K562 (cell line): ENCODE data around the gene CABP4. TPM values are rescaled to one million over a fixed set of nuclear protein-coding genes. Genes with fewer than 3 reads are reported as not detected.

ENCODE experiments used
- ATF7 ChIP-seq: fragments of 450-650 bp; IDR thresholded peaks from 2 replicates; pipeline ENCODE4 v1.7.1; 2014; ENCODE audit warnings: mild to moderate bottlenecking, moderate library complexity
- CBX3 ChIP-seq, 2 experiments: IDR thresholded peaks; 1 replicate in 1 of 2; 2 replicates in 1 of 2; pipeline ENCODE4 v1.6.1; 2012; ENCODE audit warnings: inconsistent platforms in 2 of 2, low read length in 2 of 2, borderline replicate concordance in 1 of 2, control low read depth in 1 of 2
- CEBPB ChIP-seq: fragments of 450-650 bp; IDR thresholded peaks from 2 replicates; pipeline ENCODE4 v1.6.1; 2016; ENCODE audit warnings: missing genetic modification characterization, missing compliant biosample characterization
- CHAMP1 ChIP-seq: fragments of 450-650 bp; IDR thresholded peaks from 2 replicates; pipeline ENCODE4 v1.6.1; 2016; ENCODE audit warnings: mild to moderate bottlenecking
- HCFC1 ChIP-seq: IDR thresholded peaks from 2 replicates; pipeline ENCODE4 v1.6.1; 2012; ENCODE audit warnings: low read depth, low read length, improper control_type of control experiment
- JUNB ChIP-seq: fragments of 450-650 bp; formaldehyde crosslinking; conservative IDR thresholded peaks from 2 replicates; pipeline ENCODE4 v1.4.0; 2020; ENCODE audit warnings: mild to moderate bottlenecking
- KAT7 ChIP-seq: sonication (generic); formaldehyde crosslinking; IDR thresholded peaks from 2 replicates; pipeline ENCODE4 v1.8.0; 2022; ENCODE audit warnings: missing genetic modification reagents, mild to moderate bottlenecking, borderline replicate concordance
- PTTG1 ChIP-seq: fragments of 450-650 bp; IDR thresholded peaks from 2 replicates; pipeline ENCODE4 v1.6.1; 2016; ENCODE audit warnings: low read depth, mild to moderate bottlenecking, missing genetic modification characterization, missing compliant biosample characterization
- RBM39 ChIP-seq: fragments of 200-400 bp; formaldehyde crosslinking; optimal IDR thresholded peaks from 2 replicates; pipeline ENCODE3; 2018; ENCODE audit warnings: low read depth, low read length
- SMARCA5 ChIP-seq: fragments of 450-650 bp; IDR thresholded peaks from 2 replicates; pipeline ENCODE4 v1.6.1; 2016
- SUPT5H ChIP-seq: fragments of 450-650 bp; IDR thresholded peaks from 2 replicates; pipeline ENCODE4 v1.6.1; 2016
- TCF7 ChIP-seq: sonication (generic); IDR thresholded peaks from 2 replicates; pipeline ENCODE4 v1.6.1; 2016; ENCODE audit warnings: antibody characterized with exemption, borderline replicate concordance
- THAP12 ChIP-seq: fragments of 250-450 bp; sonication (Bioruptor Pico); IDR thresholded peaks from 2 replicates; pipeline ENCODE4 v1.9.0; 2021; ENCODE audit warnings: mild to moderate bottlenecking, inconsistent platforms
- XRCC5 ChIP-seq: fragments of 200-400 bp; formaldehyde crosslinking; IDR thresholded peaks from 2 replicates; pipeline ENCODE4 v1.6.1; 2017; ENCODE audit warnings: low read depth, mild to moderate bottlenecking, low read length
- ZBTB2 ChIP-seq: fragments of 450-650 bp; IDR thresholded peaks from 2 replicates; pipeline ENCODE4 v1.6.1; 2016; ENCODE audit warnings: antibody characterized with exemption
- polyA plus RNA-seq, 8 experiments: library from polyadenylated mRNA; depleted of rRNA in 4 of 8; stranded (reverse) in 5 of 8; unstranded in 3 of 8; fragments of >200 nt; fragmentation: Nextera tagmentation in 2 of 8; fragmentation: Illumina TruSeq in 1 of 8; extraction: Ambion mirVana in 2 of 8; extraction: Trizol in 1 of 8; gene quantifications; 2 replicates each; pipeline versions ENCODE4 v1.2.1 to v1.2.3, GENCODE V29; 2011 to 2014; ENCODE audit warnings: inconsistent platforms in 1 of 8, missing spikeins in 1 of 8
- total RNA-seq, 7 experiments: library from RNA; depleted of rRNA in 6 of 7; stranded (reverse); fragments of >200 nt in 6 of 7; fragmentation: Illumina TruSeq in 2 of 7; extraction: Trizol in 2 of 7; gene quantifications; 2 replicates each; pipeline versions ENCODE4 v1.2.1 to v1.2.3, GENCODE V29; 2011 to 2021; ENCODE audit warnings: low replicate concordance in 1 of 7
- TF ChIP-seq, protein P1 (sequence below): fragments of 450-650 bp; IDR thresholded peaks from 2 replicates; pipeline ENCODE4 v1.7.1; 2018; ENCODE audit warnings: mild to moderate bottlenecking, low read depth; ENCODE audit not compliant: partially characterized antibody

CABP4 gene
- total and polyA plus RNA-seq, 9 of the 15 experiments (the other 6 are each of a cell fraction or from before 2014, with no cell fraction given): 0.11 TPM; not detected in 8

DNA sequence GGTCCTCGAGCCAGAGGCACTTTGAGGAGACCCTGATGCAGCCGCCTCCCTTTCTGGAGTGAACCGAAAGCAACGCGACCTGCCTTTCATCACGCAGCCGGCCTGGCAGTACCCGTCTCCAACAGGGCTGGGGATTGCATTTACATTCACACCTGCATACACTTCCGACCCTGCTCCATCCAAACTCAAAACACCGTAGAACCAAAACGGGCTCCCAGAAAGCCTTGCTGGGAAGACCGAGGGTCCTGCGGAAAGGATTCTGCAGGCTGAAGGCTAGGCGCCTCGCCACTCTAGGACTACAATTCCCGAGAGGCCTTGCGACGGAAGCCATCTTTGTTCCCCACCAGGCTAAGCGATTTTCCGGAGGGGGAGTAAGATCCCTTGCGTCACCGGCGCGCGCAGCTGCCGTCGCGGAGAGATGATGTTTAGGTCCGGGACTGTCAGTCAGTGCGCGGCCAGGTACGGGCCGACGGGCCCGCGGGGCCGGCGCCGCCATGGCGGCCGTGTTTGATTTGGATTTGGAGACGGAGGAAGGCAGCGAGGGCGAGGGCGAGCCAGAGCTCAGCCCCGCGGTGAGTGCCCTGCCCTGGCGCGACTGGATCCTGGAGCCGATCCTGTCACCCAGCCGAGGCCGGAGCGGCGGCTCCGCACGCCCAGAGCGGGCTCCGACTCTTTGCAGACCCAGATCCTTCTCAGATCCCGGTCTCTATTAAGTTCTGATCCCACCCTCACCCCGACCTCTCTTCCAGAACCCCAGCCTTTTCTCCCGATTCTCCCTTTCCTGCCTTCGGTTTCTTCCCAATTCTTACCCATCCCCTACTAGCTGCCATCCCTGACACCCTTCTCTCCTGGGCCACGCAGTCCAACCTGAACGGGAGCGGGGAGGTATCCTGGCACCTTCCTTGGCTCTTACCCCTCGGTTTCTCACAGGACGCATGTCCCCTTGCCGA is 26.8 kb upstream of the CABP4 start, which contains the start of gene RPS6KB2 (continued):
- TF ChIP-seq THAP12 (CRISPR knock-in tag) (peak; percentile 76; the same call in 1 of the 2 replicates), CHAMP1 (no peak), KAT7 (CRISPR knock-in tag) (peak; percentile 86), CEBPB (tag) (peak; percentile 77), RBM39 (no peak), SUPT5H (peak; percentile 90), JUNB (CRISPR knock-in tag) (no peak), SMARCA5 (no peak), TCF7 (peak; percentile 80; the same call in 1 of the 2 replicates), HCFC1 (peak; percentile 98), ZBTB2 (no peak), ATF7 (peak; percentile 92), PTTG1 (no peak), XRCC5 (0 out of 2 replicates have a peak, but pooled peaks have one; percentile 21), CBX3 (IDR thresholded peaks at IDR 0.05; ENCODE audit: borderline replicate concordance in 1 of 2, low read length in 2 of 2) (peak in 1 of 2 experiments; percentile 13; a peak in 1 of 3 replicates)
- TF ChIP-seq, protein P1, sequence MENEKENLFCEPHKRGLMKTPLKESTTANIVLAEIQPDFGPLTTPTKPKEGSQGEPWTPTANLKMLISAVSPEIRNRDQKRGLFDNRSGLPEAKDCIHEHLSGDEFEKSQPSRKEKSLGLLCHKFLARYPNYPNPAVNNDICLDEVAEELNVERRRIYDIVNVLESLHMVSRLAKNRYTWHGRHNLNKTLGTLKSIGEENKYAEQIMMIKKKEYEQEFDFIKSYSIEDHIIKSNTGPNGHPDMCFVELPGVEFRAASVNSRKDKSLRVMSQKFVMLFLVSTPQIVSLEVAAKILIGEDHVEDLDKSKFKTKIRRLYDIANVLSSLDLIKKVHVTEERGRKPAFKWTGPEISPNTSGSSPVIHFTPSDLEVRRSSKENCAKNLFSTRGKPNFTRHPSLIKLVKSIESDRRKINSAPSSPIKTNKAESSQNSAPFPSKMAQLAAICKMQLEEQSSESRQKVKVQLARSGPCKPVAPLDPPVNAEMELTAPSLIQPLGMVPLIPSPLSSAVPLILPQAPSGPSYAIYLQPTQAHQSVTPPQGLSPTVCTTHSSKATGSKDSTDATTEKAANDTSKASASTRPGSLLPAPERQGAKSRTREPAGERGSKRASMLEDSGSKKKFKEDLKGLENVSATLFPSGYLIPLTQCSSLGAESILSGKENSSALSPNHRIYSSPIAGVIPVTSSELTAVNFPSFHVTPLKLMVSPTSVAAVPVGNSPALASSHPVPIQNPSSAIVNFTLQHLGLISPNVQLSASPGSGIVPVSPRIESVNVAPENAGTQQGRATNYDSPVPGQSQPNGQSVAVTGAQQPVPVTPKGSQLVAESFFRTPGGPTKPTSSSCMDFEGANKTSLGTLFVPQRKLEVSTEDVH: peak; percentile 91
